Measurements from ENCODE around the gene THRA. TPM values are rescaled to one million over a fixed set of nuclear protein-coding genes. Genes with fewer than 3 reads are reported as not detected.

Gene THRA
- polyA plus RNA-seq, 1 experiment, result 43.3 TPM

GRCh38 chr17:40068584-40068916, 5.8 kb downstream of the THRA start:
- Histone ChIP-seq H3K36me3 (ENCODE audit: control insufficient read depth, insufficient read depth, low read length) (no peaks in the 10 kb centered on the region; the same call in 1 of the 2 replicates), H3K27me3 (ENCODE audit: control insufficient read depth, insufficient read depth, low read length) (no peaks in the 10 kb centered on the region), H3K4me3 (ENCODE audit: low read depth, low read length) (peak overlapping the region; percentile 8; the same call in 1 of the 2 replicates)
- ChIA-PET CTCF (interaction anchor here (1.1 to 4.2 kb wide), 9 partner anchors 13 to 376 kb away, joined by 3 to 28 read pairs (median 5); partner anchors contain the start of genes MED24 and NR1D1), POLR2A (no interaction called here)
- no peak for TF ChIP-seq CTCF (IDR thresholded peaks at IDR 0.05; ENCODE audit: insufficient read depth, low read depth, low read length)
- no peak for DNase-seq (ENCODE audit: low read depth)

GRCh38 chr17:40068917-40069750, 6.4 kb downstream of the THRA start:
- Histone ChIP-seq H3K27me3 (ENCODE audit: control insufficient read depth, insufficient read depth, low read length) (no peaks in the 10 kb centered on the region), H3K36me3 (ENCODE audit: control insufficient read depth, insufficient read depth, low read length) (no peaks in the 10 kb centered on the region; the same call in 1 of the 2 replicates), H3K4me3 (ENCODE audit: low read depth, low read length) (peak overlapping the region; percentile 15)
- TF ChIP-seq CTCF (IDR thresholded peaks at IDR 0.05; ENCODE audit: insufficient read depth, low read depth, low read length), result no peak
- CTCF ChIA-PET, result interaction anchor here (0.6 to 4.2 kb wide), 11 partner anchors 12 to 376 kb away, joined by 3 to 28 read pairs (median 5); partner anchors contain the start of genes MED24 and NR1D1
- DNase-seq (ENCODE audit: low read depth), result peak; percentile 61
- POLR2A ChIA-PET, result no interaction called here

GRCh38 chr17:40069751-40070708, 7.3 kb downstream of the THRA start:
- ChIA-PET POLR2A (no interaction called here), CTCF (interaction anchor here (0.6 to 4.2 kb wide), 12 partner anchors 11 to 220 kb away, joined by 3 to 28 read pairs (median 4); partner anchors contain the start of genes MED24 and NR1D1)
- peak; percentile 47 for TF ChIP-seq CTCF (IDR thresholded peaks at IDR 0.05; ENCODE audit: insufficient read depth, low read depth, low read length)
- no peaks in the 10 kb centered on the region for H3K27me3 ChIP-seq (ENCODE audit: control insufficient read depth, insufficient read depth, low read length)
- no peak overlapping the region for H3K4me3 ChIP-seq (ENCODE audit: low read depth, low read length)
- peaks cover 4% of the 10 kb centered on the region; the same call in 1 of the 2 replicates for H3K36me3 ChIP-seq (ENCODE audit: control insufficient read depth, insufficient read depth, low read length)
- no peak for DNase-seq (ENCODE audit: low read depth)

GRCh38 chr17:40070709-40071312, 8.0 kb downstream of the THRA start:
- H3K4me3 ChIP-seq (ENCODE audit: low read depth, low read length), result no peak overlapping the region
- DNase-seq (ENCODE audit: low read depth), result no peak
- H3K36me3 ChIP-seq (ENCODE audit: control insufficient read depth, insufficient read depth, low read length), result peaks cover 4% of the 10 kb centered on the region; the same call in 1 of the 2 replicates
- TF ChIP-seq CTCF (IDR thresholded peaks at IDR 0.05; ENCODE audit: insufficient read depth, low read depth, low read length), result no peak
- ChIA-PET CTCF (interaction anchor here (1.0 to 4.2 kb wide), 4 partner anchors 15 to 219 kb away, joined by 3 to 28 read pairs (median 8); no protein-coding TSS in a partner anchor), POLR2A (interaction anchor here (0.6 kb wide), 1 partner anchor 50 kb away, joined by 6 read pairs; no protein-coding TSS in a partner anchor)
- no peaks in the 10 kb centered on the region for H3K27me3 ChIP-seq (ENCODE audit: control insufficient read depth, insufficient read depth, low read length)

Data from BJ (cell line).